HepG2 (cell line): ENCODE measurements around the gene SYT14. TPM values are rescaled to one million over a fixed set of nuclear protein-coding genes. Genes with fewer than 3 reads are reported as not detected.

ENCODE experiments used
- ATAC-seq: fragments of 200-7000 bp; cut with Tn5 transposase; 3 replicates; pipeline ENCODE4 v1.9.1; 2020; ENCODE audit warnings: mild to moderate bottlenecking, moderate library complexity
- BruUV-seq: library from RNA; stranded (reverse); fragments of 400-500 nt; replicated peaks from 2 replicates; lab custom pipeline; 2021; lab: Mats Ljungman, UMichigan
- CTCF ChIA-PET: fragments of 300-600 bp; formaldehyde crosslinking; extraction: SDS; loops from one replicate; lab custom pipeline; 2021; ENCODE audit warnings: low total read pairs, inconsistent platforms, low intra/inter-chr PET ratio; lab: Yijun Ruan, JAX
- POLR2A ChIA-PET: fragments of 350-600 bp; sonication (Branson Sonifier 250); formaldehyde crosslinking; loops from one replicate; lab custom pipeline; 2020; ENCODE audit warnings: antibody characterized with exemption, inconsistent platforms; lab: Yijun Ruan, JAX
- DNase-seq: peaks from one replicate; pipeline ENCODE4 v3.0.0-alpha.2; 2015; ENCODE audit warnings: low spot score
- FAIRE-seq: peaks from 3 replicates; lab custom pipeline; 2011; peaks lifted over from hg19 to GRCh38; lab: Jason Lieb, UNC
- H2AFZ ChIP-seq: one replicate; pipeline ENCODE4 v1.6.1; 2011; ENCODE audit warnings: low read length, inconsistent platforms
- H3K27ac ChIP-seq: fragments of 300-600 bp; 3 replicates; pipeline ENCODE4 v1.8.0; 2011; ENCODE audit warnings: mixed run types, mild to moderate bottlenecking, mixed read lengths, low read length, inconsistent platforms; ENCODE audit not compliant: insufficient read depth; ENCODE audit errors: extremely low read length
- H3K27me3 ChIP-seq, 2 experiments: fragments of 200-600 bp in 1 of 2; 2 replicates in 1 of 2; 3 replicates in 1 of 2; pipeline versions ENCODE4 v1.6.0 to v1.8.0; 2011; ENCODE audit warnings: low read length in 2 of 2, mild to moderate bottlenecking in 2 of 2, moderate library complexity in 2 of 2, inconsistent platforms in 1 of 2; ENCODE audit not compliant: insufficient read depth in 2 of 2, control insufficient read depth in 1 of 2
- H3K36me3 ChIP-seq, 2 experiments: fragments of 200-600 bp in 1 of 2; replicated peaks in 1 of 2; 2 replicates in 1 of 2; 3 replicates in 1 of 2; pipeline versions ENCODE4 v1.5.1 to v1.8.0; 2011; ENCODE audit warnings: low read length in 2 of 2, inconsistent platforms in 1 of 2; ENCODE audit not compliant: insufficient read depth in 2 of 2, control insufficient read depth in 1 of 2
- H3K4me1 ChIP-seq: 2 replicates; pipeline ENCODE4 v1.5.1; 2012; ENCODE audit warnings: low read length, inconsistent platforms; ENCODE audit not compliant: insufficient read depth
- H3K4me2 ChIP-seq: 2 replicates; pipeline ENCODE4 v1.6.0; 2011; ENCODE audit warnings: low read depth, low read length, inconsistent platforms
- H3K4me3 ChIP-seq, 3 experiments: fragments of 200-600 bp in 1 of 3; sonication (generic), shearing (Covaris generic) in 1 of 3; replicated peaks in 1 of 3; 2 replicates each; pipeline ENCODE4 v1.5.1; 2011 to 2016; ENCODE audit warnings: low read length in 3 of 3, inconsistent platforms in 2 of 3, low read depth in 2 of 3, mild to moderate bottlenecking in 2 of 3, control low read depth in 1 of 3, mixed read lengths in 1 of 3; ENCODE audit not compliant: insufficient read depth in 1 of 3
- H3K79me2 ChIP-seq: one replicate; pipeline ENCODE4 v1.6.1; 2011; ENCODE audit warnings: low read length, inconsistent platforms; ENCODE audit not compliant: insufficient read depth
- H3K9ac ChIP-seq: 2 replicates; pipeline ENCODE4 v1.6.0; 2011; ENCODE audit warnings: mild to moderate bottlenecking, low read depth, low read length, inconsistent platforms; ENCODE audit not compliant: insufficient read depth
- H3K9me3 ChIP-seq: 2 replicates; pipeline ENCODE4 v1.5.1; 2012; ENCODE audit warnings: mild to moderate bottlenecking, low read length
- H4K20me1 ChIP-seq: 2 replicates; pipeline ENCODE4 v1.6.0; 2011; ENCODE audit warnings: inconsistent platforms, mild to moderate bottlenecking, low read length, moderate library complexity; ENCODE audit not compliant: insufficient read depth
- AFF4 ChIP-seq: sonication (generic); formaldehyde crosslinking; IDR thresholded peaks from 2 replicates; pipeline ENCODE4 v1.4.0; 2020; ENCODE audit warnings: missing genetic modification reagents
- ARNT2 ChIP-seq: sonication (generic); formaldehyde crosslinking; IDR thresholded peaks from 2 replicates; pipeline ENCODE4 v1.8.0; 2022; ENCODE audit warnings: mild to moderate bottlenecking, low read depth, missing genetic modification reagents, moderate library complexity
- CENPT ChIP-seq: sonication (generic); formaldehyde crosslinking; IDR thresholded peaks from 2 replicates; pipeline ENCODE4 v1.8.0; 2022; ENCODE audit warnings: low read depth, mild to moderate bottlenecking, moderate library complexity, missing genetic modification reagents
- MED13 ChIP-seq: sonication (generic); formaldehyde crosslinking; IDR thresholded peaks from 2 replicates; pipeline ENCODE4 v1.5.0; 2020; ENCODE audit warnings: missing genetic modification reagents
- MLXIP ChIP-seq: sonication (generic); formaldehyde crosslinking; IDR thresholded peaks from 2 replicates; pipeline ENCODE4 v1.9.0; 2021; ENCODE audit warnings: missing genetic modification reagents, borderline replicate concordance
- RXRA ChIP-seq: sonication (generic); formaldehyde crosslinking; IDR thresholded peaks from 2 replicates; pipeline ENCODE4 v1.5.1; 2020; ENCODE audit warnings: missing genetic modification reagents
- TFDP1 ChIP-seq: IDR thresholded peaks from 2 replicates; pipeline ENCODE4 v1.6.1; 2016; ENCODE audit warnings: missing compliant biosample characterization, missing genetic modification reagents, borderline replicate concordance
- TIGD3 ChIP-seq: sonication (generic); formaldehyde crosslinking; IDR thresholded peaks from 2 replicates; pipeline ENCODE4 v1.5.1; 2020; ENCODE audit warnings: mild to moderate bottlenecking, missing genetic modification reagents, borderline replicate concordance
- ZBTB42 ChIP-seq: sonication (generic); formaldehyde crosslinking; IDR thresholded peaks from 2 replicates; pipeline ENCODE4 v1.5.0; 2020; ENCODE audit warnings: mild to moderate bottlenecking, missing genetic modification reagents
- ZBTB43 ChIP-seq: sonication (generic); formaldehyde crosslinking; conservative IDR thresholded peaks from 2 replicates; pipeline ENCODE4 v1.4.0; 2020; ENCODE audit warnings: missing genetic modification reagents
- ZNF235 ChIP-seq: sonication (generic); formaldehyde crosslinking; IDR thresholded peaks from 2 replicates; pipeline ENCODE4 v1.8.1; 2023; ENCODE audit warnings: mild to moderate bottlenecking, missing genetic modification reagents, borderline replicate concordance
- ZNF263 ChIP-seq: sonication (generic); formaldehyde crosslinking; IDR thresholded peaks from 2 replicates; pipeline ENCODE4 v1.4.0; 2020; ENCODE audit warnings: missing genetic modification reagents
- WGBS: methylation state at CpG from one replicate; pipeline ENCODE4 v1.1.6; 2017; ENCODE audit warnings: low lambda C conversion rate; 5-methylcytosine and 5-hydroxymethylcytosine counted together
- in situ Hi-C: cut with HindIII; loops from 2 replicates; pipeline ENCODE4 v1.10.0; 2017; ENCODE audit warnings: low pct_unique_long_range_greater_than_20kb; ENCODE audit not compliant: extremely low pct_ligation_motif_present
- intact Hi-C: fragments of 100-400 bp; cut with micrococcal nuclease; formaldehyde crosslinking; loops from one replicate; pipeline ENCODE4 v1.10.0; 2022; ENCODE audit not compliant: unreplicated experiment
- polyA plus RNA-seq, 8 experiments: library from polyadenylated mRNA; depleted of rRNA in 3 of 8; stranded (reverse) in 7 of 8; unstranded in 1 of 8; fragments of >200 nt; fragmentation: Illumina TruSeq in 4 of 8; extraction: Trizol in 4 of 8; gene quantifications; 2 replicates each; pipeline versions ENCODE4 v1.2.1 to v1.2.3, GENCODE V29; 2011 to 2016; ENCODE audit warnings: low read depth in 4 of 8, missing spikeins in 1 of 8, mixed read lengths in 1 of 8; ENCODE audit not compliant: insufficient read depth in 1 of 8
- total RNA-seq, 5 experiments: library from RNA; depleted of rRNA; stranded (reverse); fragments of >200 nt; fragmentation: Illumina TruSeq; extraction: Trizol; gene quantifications; 2 replicates each; pipeline ENCODE4 v1.2.3, GENCODE V29; 2016; ENCODE audit warnings: low read depth in 1 of 5

SYT14 gene
- total and polyA plus RNA-seq, 2 of the 13 experiments (the other 11 are each of a cell fraction or from before 2014, with no cell fraction given), result not detected

- TF ChIP-seq ZBTB43 (CRISPR knock-in tag) (no peak), ZNF263 (no peak), ZNF235 (no peak), TIGD3 (no peak), MLXIP (CRISPR knock-in tag) (no peak)
These were observed 206.7 kb downstream of the SYT14 start (continued) for GRCh38 chr1:210144736-210145135.

GRCh38 chr1:210151052-210151672, 213.1 kb downstream of the SYT14 start:
- ATAC-seq (no peak), FAIRE-seq (no peak), DNase-seq (no peak)
- Histone ChIP-seq H3K9me3 (no peaks in the 10 kb centered on the region), H3K27ac (no peak overlapping the region), H3K4me1 (no peaks in the 10 kb centered on the region), H3K36me3 (no peaks in the 10 kb centered on the region), H3K4me3 (no peak overlapping the region), H3K9ac (no peak overlapping the region), H3K4me2 (no peak overlapping the region), H3K27me3 (no peaks in the 10 kb centered on the region), H3K79me2 (no peaks in the 10 kb centered on the region), H4K20me1 (no peaks in the 10 kb centered on the region), H2AFZ (no peak overlapping the region)
- in situ Hi-C loops, result no loop called here
- intact Hi-C loops, result no loop called here
- no TSS peak for BruUV-seq
- 7% methylated on average over 3 of the region's 3 CpGs for WGBS
- ChIA-PET POLR2A (no interaction called here), CTCF (no interaction called here)
- TF ChIP-seq CENPT, result no peak
- TF ChIP-seq RXRA (CRISPR knock-in tag), result no peak
- TF ChIP-seq ARNT2 (CRISPR knock-in tag), result no peak
- TF ChIP-seq ZBTB42 (CRISPR knock-in tag), result no peak
- no peak for TF ChIP-seq TFDP1 (CRISPR knock-in tag)
- TF ChIP-seq AFF4 (CRISPR knock-in tag), result no peak
- no peak for TF ChIP-seq MED13 (CRISPR knock-in tag)
